GM20431 (cell line): ENCODE measurements around the gene PTPN14.

Experiments
- in situ Hi-C: fragments of 300-500 bp; cut with MseI, MboI; formaldehyde crosslinking; loops from one replicate; pipeline ENCODE4 v1.15.0; 2020; ENCODE audit warnings: low sequenced_read_pairs; ENCODE audit not compliant: unreplicated experiment

Gene PTPN14

GRCh38 chr1:214352838-214353237, 198.6 kb downstream of the PTPN14 start:
- in situ Hi-C loops = no loop called here

GRCh38 chr1:214351551-214352277, 199.7 kb downstream of the PTPN14 start:
- in situ Hi-C loops = no loop called here

DNA sequence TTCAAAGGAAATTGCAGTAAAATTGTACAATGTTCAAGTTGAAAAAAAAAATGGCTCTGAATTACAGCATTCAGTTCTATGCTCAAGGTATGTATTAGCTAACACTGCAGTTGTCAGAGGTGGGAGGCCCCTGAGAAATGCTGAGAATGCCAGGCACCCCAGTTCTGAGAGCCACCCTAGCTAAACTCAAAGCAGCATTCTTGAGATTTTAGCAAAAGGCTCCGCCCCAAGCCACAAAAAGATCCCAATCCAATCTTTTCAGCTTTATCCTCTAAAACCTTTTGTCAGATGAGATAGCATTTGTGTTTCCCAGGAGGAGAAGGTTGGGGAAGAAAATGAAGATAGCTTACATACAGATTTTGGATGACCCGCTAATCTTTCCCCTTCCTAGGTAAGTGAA, 201.6 kb downstream of the PTPN14 start:
- in situ Hi-C loops = loop anchor here (25.0 kb wide), 1 partner anchor 238 kb away; no protein-coding TSS in a partner anchor

DNA sequence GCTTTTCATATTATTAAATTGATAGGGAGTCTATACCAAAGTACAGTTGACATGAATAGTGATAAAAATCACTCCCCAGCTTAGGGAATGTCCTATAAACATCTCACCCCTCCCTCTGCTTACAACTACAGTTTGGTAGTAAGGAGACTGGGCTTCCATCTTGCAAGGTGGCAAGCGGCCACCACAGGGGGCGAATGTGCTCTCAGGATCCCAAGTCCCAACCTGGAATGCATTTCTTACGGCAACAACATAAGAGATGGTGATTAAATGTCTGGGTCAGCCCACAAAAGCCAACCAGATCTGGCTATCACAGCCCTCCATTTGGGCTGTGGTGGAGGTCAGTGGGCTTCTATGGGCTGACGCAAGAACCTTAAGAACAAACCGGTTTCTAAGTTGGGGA, 202.4 kb downstream of the PTPN14 start:
- in situ Hi-C loops = loop anchor here (25.0 kb wide), 1 partner anchor 238 kb away; no protein-coding TSS in a partner anchor

DNA sequence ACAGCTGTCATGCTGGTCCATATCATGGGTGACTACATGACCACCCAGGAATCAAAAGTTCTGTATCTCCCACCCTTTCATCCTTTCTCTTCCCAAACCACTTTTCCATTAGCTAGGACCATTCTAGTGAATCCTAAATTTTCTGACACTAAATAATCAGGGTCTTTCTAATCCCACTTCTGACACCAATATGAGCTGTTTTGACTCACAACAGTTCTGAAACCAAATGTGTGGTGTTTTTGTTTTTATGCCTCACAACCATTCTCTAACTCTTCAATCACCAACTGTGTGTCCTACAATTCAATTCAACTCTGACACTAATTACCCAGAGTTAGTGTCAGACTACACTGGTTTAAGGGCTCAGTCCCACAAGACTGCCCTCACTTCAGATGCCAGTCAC, 206.5 kb downstream of the PTPN14 start:
- in situ Hi-C loops = loop anchor here (25.0 kb wide), 1 partner anchor 242 kb away; no protein-coding TSS in a partner anchor

- in situ Hi-C loops = loop anchor here (25.0 kb wide), 1 partner anchor 245 kb away; no protein-coding TSS in a partner anchor
Observed at GRCh38 chr1:214342525-214342924, 208.9 kb downstream of the PTPN14 start.

DNA sequence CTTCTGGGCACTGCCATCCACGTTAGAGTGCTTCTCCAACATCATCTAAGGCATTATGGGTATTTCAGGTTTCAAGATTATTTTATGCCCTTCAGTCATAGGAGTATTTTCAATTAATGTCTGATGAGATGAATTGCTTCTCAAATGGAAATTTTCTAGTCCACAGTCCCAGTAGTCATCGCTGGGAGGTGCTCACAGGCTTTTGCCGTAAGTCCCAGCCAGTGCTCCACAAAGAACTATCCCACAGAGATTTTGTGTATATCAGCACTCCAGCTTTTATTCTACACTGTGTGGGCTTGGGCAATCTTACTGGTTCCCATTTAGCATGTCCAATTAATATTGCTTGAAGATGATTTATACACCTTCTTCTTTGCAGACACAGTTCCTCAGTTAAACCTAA, 209.5 kb downstream of the PTPN14 start:
- in situ Hi-C loops = loop anchor here (25.0 kb wide), 1 partner anchor 245 kb away; no protein-coding TSS in a partner anchor

DNA sequence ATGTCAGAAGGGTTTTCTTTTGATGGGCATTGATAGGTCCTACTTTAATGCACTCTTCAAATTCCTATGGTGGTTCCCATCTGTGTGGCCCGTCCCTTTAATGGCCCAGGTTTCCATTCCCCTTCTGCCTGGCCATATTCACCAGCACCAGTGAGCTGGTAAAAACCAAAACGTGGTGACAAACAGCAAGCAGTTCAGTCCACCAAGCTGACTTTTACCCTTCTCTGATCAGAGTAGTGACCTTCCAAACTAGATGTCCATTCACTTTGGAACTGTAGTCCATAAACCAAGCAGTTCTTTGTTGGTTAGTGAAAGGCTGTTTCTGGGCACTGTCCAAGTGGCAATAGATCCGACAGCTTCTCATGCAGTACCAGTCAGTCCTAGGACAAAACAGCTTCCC, 209.9 kb downstream of the PTPN14 start:
- in situ Hi-C loops = loop anchor here (25.0 kb wide), 1 partner anchor 246 kb away; no protein-coding TSS in a partner anchor

- in situ Hi-C loops = loop anchor here (25.0 kb wide), 1 partner anchor 249 kb away; no protein-coding TSS in a partner anchor
Observed at GRCh38 chr1:214338212-214338611, 213.2 kb downstream of the PTPN14 start.

- in situ Hi-C loops = loop anchor here (25.0 kb wide), 1 partner anchor 250 kb away; no protein-coding TSS in a partner anchor
Observed at GRCh38 chr1:214337511-214337910, 213.9 kb downstream of the PTPN14 start.

GRCh38 chr1:214337015-214337414, 214.4 kb downstream of the PTPN14 start:
- in situ Hi-C loops = loop anchor here (25.0 kb wide), 1 partner anchor 250 kb away; no protein-coding TSS in a partner anchor

DNA sequence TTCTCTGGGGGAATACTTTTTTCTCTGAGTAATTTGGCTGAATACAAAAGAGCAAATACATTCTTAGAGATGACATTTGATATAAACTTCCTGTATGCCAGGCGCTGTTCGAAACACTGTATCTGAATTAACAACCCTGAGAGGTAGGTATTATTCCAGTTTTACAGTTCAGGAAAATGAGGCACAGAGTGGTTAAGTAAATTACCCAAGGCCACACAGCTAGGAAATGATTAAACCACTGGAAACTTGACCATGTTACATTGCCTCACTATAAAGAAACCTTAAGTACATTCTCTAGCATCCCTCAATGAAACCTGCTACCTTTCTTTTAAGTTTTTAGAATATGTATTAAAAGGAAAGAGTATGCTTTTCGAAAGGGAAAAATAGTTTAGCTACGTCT, 215.8 kb downstream of the PTPN14 start:
- in situ Hi-C loops = loop anchor here (25.0 kb wide), 1 partner anchor 252 kb away; no protein-coding TSS in a partner anchor

- in situ Hi-C loops = loop anchor here (25.0 kb wide), 1 partner anchor 254 kb away; no protein-coding TSS in a partner anchor
Observed at GRCh38 chr1:214332946-214333798, 218.2 kb downstream of the PTPN14 start.

- in situ Hi-C loops = loop anchor here (25.0 kb wide), 1 partner anchor 255 kb away; no protein-coding TSS in a partner anchor
Observed at GRCh38 chr1:214331827-214332423, 219.5 kb downstream of the PTPN14 start.

- in situ Hi-C loops = loop anchor here (25.0 kb wide), 1 partner anchor 256 kb away; no protein-coding TSS in a partner anchor
Observed at GRCh38 chr1:214331180-214331579, 220.2 kb downstream of the PTPN14 start.

DNA sequence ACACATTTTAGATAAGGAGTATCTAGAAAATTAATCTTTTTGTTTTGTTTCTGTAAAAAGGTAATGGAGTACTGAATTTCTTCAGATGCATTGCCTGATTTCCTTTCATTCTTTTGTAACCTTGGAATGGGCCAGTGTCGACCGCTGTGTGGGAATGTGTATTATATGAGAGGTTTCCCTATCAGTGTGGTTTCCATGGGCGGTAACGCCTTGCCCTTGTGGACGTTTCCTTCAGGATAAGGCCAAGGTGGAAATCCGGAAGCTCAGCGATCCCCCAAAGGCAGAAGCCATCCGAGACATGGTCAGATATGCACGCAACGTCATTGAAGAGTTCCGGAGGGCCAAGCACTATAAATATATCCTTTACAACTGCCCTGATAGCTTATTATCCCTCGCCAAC, 220.7 kb downstream of the PTPN14 start:
- in situ Hi-C loops = loop anchor here (25.0 kb wide), 1 partner anchor 257 kb away; no protein-coding TSS in a partner anchor

DNA sequence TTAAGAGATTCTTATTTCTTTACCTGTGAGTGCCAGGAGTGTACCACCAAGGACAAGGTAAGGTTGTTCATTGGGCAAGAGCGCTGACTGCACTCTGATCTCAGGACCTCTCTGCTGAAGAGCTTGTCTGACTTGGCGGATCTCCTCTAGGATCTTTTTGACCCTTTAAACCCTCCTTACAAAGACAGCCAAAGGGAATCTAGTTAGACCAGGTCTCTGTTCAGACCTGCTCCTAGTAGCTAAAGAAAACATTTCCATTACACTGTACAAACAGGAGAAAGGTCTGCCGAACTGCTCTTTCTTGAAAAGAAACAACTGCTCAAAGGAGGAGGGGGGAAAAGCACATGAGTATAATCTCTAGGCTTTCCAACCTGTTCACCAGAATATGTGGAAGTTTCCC, 221.2 kb downstream of the PTPN14 start:
- in situ Hi-C loops = loop anchor here (25.0 kb wide), 1 partner anchor 257 kb away; no protein-coding TSS in a partner anchor

- in situ Hi-C loops = loop anchor here (10.0 to 25.0 kb wide), 2 partner anchors 55 to 258 kb away; no protein-coding TSS in a partner anchor
Observed at GRCh38 chr1:214329470-214330220, 221.8 kb downstream of the PTPN14 start.
